Heart left ventricle (tissue), 16 donors: ENCODE measurements around the gene PLN. TPM values are rescaled to one million over a fixed set of nuclear protein-coding genes. Genes with fewer than 3 reads are reported as not detected.
A peak's percentile ranks its signal among the peaks of the same experiment; 100 is the strongest.

Experiments used
- ATAC-seq, 4 donors: fragments of 200-7000 bp; cut with Tn5 transposase; one replicate each; pipeline ENCODE4 v1.9.1; 2020 to 2022; ENCODE audit warnings: moderate library complexity in 4 of 4, mild to moderate bottlenecking in 3 of 4, moderate number of reproducible peaks in 1 of 4
- DNase-seq, 5 donors: peaks; one replicate each; pipeline ENCODE4 v3.0.0-alpha.2; 2020
- H3K27ac ChIP-seq, 12 donors: fragments of 200-600 bp; sonication (generic) in 4 of 12; one replicate each; pipeline versions ENCODE4 v1.5.0 to v1.8.0; 2016 to 2022; ENCODE audit warnings: mild to moderate bottlenecking in 2 of 12
- H3K27me3 ChIP-seq, 9 donors: fragments of 200-600 bp; sonication (generic) in 2 of 9; one replicate each; pipeline versions ENCODE4 v1.5.1 to v1.8.0; 2016 to 2022; ENCODE audit warnings: mild to moderate bottlenecking in 3 of 9
- H3K36me3 ChIP-seq, 9 donors: fragments of 200-600 bp; sonication (generic) in 2 of 9; one replicate each; pipeline versions ENCODE4 v1.5.0 to v1.8.0; 2018 to 2022; ENCODE audit warnings: mild to moderate bottlenecking in 2 of 9
- H3K4me1 ChIP-seq, 12 donors: fragments of 200-600 bp; sonication (generic) in 4 of 12; one replicate each; pipeline versions ENCODE4 v1.5.0 to v1.8.0; 2016 to 2022; ENCODE audit warnings: mild to moderate bottlenecking in 3 of 12
- H3K4me3 ChIP-seq, 12 donors: fragments of 200-600 bp; sonication (generic) in 4 of 12; one replicate each; pipeline versions ENCODE4 v1.5.0 to v1.8.0; 2017 to 2022; ENCODE audit warnings: mild to moderate bottlenecking in 9 of 12, moderate library complexity in 4 of 12
- H3K9me3 ChIP-seq, 12 donors: fragments of 200-600 bp; sonication (generic) in 4 of 12; one replicate each; pipeline versions ENCODE4 v1.5.0 to v1.8.0; 2016 to 2022; ENCODE audit warnings: mild to moderate bottlenecking in 1 of 12
- POLR2A ChIP-seq, 2 donors: fragments of 450-650 bp; IDR thresholded peaks; one replicate each; pipeline ENCODE4 v1.6.1; 2017; ENCODE audit warnings: antibody characterized with exemption in 2 of 2, mild to moderate bottlenecking in 2 of 2, moderate library complexity in 2 of 2
- WGBS, 4 donors: extraction: QIAGEN DNeasy Blood & Tissue Kit in 2 of 4; methylation state at CpG; one replicate each; pipeline versions ENCODE4 v1.1.5 to v1.1.7; 2013 to 2018; 5-methylcytosine and 5-hydroxymethylcytosine counted together
- intact Hi-C, 10 donors: fragments of 100-400 bp; cut with DNase I; formaldehyde crosslinking; loops; one replicate each; pipeline versions ENCODE4 v1.11.1 to v1.14.2; 2022
- polyA plus RNA-seq, 2 donors: library from polyadenylated mRNA; stranded (reverse); fragments of 200-250 nt; gene quantifications; one replicate each; pipeline ENCODE4 v1.2.3, GENCODE V29; 2013
- total RNA-seq, 9 donors: library from RNA; depleted of rRNA in 2 of 9; stranded (reverse); fragments of >200 nt in 2 of 9; fragmentation: NEBNext Ultra II Directional in 3 of 9; extraction: Animal tissue kit (Norgen Biotek cat#: 25700) in 3 of 9; gene quantifications; one replicate each; pipeline versions ENCODE4 v1.1.0 to v1.2.4, GENCODE V29; 2016 to 2023
- TF ChIP-seq, protein P1 (sequence below), 12 donors: fragments of 200-600 bp; sonication (generic) in 4 of 12; IDR thresholded peaks; one replicate each; pipeline versions ENCODE4 v1.5.0 to v1.8.0; 2018 to 2022; ENCODE audit warnings: antibody characterized with exemption in 12 of 12, mild to moderate bottlenecking in 5 of 12
- donor health status: ischemic (EF 13 %, LVEDD 7.1; RV severe dilation, severe dysfunction).
- donor health status: healthy with polysubstance abuse.
- donor health status: DM: no; HTN: yes; CAD: no.
- donor health status: DM: no; HTN: no; CAD: no.
- donor health status: ischemic (EF 25% LVEDD 6.9; RV normal size, moderate dysfunction).
- donor health status: ischemic (EF 25% LVEDD 5.7; RV mildly dilated, moderate dysfunction).
- donor health status: healthy.
- donor health status: DM: yes; HTN: yes; CAD: no.
- donor health status: ischemic (EF 35%, LVEDD 5.7; RV mildly dilated, moderate dysfunction).
- donor health status: nonischemic (EF 11% LVEDD 7.7; RV severe dilation, severe dysfunction).
- donor health status: DM: yes; HTN: yes; CAD: no.
- donor health status: PGD.
- donor health status: ischemic (EF 29% LVEDD 5.4; RV normal size, mild dysfunction).
- donor health status: nonischemic (EF 23%, LVEDD 6.1; RV moderate dilation, normal function).

PLN gene
- total and polyA plus RNA-seq, 11 donors = 974 to 3,015 (median 1,768) TPM

DNA sequence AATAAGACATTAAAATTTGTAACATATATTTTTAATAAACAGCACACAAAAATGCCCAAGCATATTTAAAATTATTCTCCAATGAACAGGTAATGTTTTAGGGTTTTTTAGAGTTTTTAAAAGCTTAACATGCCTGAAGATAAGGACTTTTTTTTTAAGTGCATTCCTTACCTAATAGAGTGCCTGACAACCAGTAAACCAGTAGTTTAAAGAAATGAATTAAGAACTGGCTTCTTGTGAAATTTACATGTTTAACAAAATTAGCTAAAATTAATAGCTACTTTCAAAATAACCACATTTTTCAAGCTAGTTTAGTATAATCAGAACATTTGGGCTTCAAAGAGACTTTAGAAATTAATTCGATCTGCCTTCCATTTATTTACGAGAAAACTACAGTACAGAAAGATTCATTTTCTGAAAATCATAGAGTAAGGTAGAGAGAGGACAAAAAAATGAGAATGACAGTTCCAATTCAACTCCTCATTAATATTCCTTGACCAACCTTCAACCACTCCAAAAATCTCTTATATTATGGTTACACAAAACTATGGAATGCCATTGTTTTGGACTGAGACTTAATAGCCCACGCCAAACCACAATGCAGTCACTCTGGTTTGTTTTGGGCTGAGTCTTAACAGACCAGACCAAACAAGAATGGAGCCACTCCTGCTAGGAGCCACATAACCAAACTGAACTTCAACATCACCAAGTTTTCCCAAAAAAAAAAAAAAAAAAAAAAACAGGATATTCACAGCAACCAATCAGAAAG, 5.7 kb upstream of the PLN start:
- Histone ChIP-seq H3K27me3 (no peaks in the 10 kb centered on the region), H3K36me3 (no peaks in the 10 kb centered on the region), H3K9me3 (no peaks in the 10 kb centered on the region), H3K27ac (peak overlapping the region in 11 of 12 donors; percentile 48 to 87 (median 83)), H3K4me1 (peaks cover 0 to 71% (median 10%) of the 10 kb centered on the region in 12 donors), H3K4me3 (no peak overlapping the region)
- no peak for ATAC-seq
- intact Hi-C loops = no loop called here
- WGBS, 4 donors = 92 to 97% (median 93%) methylated on average over 3 of the region's 3 CpGs
- no peak for DNase-seq
- TF ChIP-seq, protein P1, sequence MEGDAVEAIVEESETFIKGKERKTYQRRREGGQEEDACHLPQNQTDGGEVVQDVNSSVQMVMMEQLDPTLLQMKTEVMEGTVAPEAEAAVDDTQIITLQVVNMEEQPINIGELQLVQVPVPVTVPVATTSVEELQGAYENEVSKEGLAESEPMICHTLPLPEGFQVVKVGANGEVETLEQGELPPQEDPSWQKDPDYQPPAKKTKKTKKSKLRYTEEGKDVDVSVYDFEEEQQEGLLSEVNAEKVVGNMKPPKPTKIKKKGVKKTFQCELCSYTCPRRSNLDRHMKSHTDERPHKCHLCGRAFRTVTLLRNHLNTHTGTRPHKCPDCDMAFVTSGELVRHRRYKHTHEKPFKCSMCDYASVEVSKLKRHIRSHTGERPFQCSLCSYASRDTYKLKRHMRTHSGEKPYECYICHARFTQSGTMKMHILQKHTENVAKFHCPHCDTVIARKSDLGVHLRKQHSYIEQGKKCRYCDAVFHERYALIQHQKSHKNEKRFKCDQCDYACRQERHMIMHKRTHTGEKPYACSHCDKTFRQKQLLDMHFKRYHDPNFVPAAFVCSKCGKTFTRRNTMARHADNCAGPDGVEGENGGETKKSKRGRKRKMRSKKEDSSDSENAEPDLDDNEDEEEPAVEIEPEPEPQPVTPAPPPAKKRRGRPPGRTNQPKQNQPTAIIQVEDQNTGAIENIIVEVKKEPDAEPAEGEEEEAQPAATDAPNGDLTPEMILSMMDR (IDR thresholded peaks at IDR 0.05) = no peak
- no peak for TF ChIP-seq POLR2A (IDR thresholded peaks at IDR 0.05)

DNA sequence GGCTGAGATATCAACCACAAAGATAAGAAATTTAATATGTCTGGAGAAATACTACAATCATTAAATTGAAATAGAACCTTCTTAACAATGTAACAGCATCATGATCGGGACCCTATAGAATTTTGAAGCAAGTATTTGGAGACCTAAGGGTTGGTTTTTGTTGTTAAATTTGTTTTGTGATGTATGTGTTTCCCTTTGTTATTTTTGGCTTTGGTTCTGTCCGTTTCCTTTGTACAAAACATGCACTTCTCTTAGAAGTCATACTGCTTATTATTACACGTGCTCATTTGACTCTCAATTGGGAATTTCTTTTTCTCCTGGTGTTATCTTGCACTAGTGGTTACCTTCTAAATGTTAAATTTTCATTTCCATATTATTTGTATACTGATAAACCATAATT, 4.0 kb upstream of the PLN start:
- Histone ChIP-seq H3K4me1 (peaks cover 0 to 58% (median 9%) of the 10 kb centered on the region in 12 donors), H3K4me3 (peak overlapping the region in 8 of 12 donors; percentile 4 to 28 (median 16))

DNA sequence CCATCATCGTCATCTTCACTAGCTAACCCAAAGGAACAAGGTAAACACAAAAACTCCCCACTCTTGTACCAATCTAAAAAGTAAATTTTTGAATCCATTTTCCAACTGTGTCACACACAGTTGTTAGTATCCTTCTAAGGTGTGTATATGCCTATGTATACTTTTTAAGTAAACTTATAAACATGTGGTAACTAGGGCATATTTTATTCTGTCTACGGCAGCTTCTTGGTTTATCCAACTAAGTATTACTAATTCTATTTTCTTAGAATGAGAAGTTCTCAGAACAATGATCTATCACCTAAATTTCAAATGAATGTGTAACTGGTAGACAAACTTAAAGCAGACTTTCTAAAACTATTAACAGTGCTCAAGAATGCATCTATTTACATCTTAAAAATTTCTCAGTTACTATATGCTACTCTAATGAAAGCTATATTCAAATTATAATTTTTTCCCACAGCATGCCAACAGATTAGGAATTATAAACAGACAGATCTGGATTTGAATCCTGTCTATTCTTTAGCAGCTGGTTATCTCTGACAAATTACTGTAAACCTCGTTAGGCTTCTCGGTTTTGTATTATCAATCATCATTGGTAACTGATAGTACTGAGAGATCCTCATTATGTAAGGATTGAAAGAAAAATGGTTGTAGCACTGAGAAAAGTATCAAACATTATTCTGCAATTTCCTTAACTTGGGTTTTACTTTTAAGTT, 1.8 kb upstream of the PLN start:
- no peak for DNase-seq
- no peak for TF ChIP-seq POLR2A (IDR thresholded peaks at IDR 0.05)
- TF ChIP-seq, protein P1 (IDR thresholded peaks at IDR 0.05) = no peak
- Histone ChIP-seq H3K4me1 (peaks cover 0 to 48% (median 5%) of the 10 kb centered on the region in 12 donors), H3K27me3 (no peaks in the 10 kb centered on the region), H3K36me3 (peaks cover 0 to 13% (median 0%) of the 10 kb centered on the region in 9 donors), H3K27ac (peak overlapping the region; percentile 34 to 87 (median 82)), H3K9me3 (no peaks in the 10 kb centered on the region), H3K4me3 (peak overlapping the region in 11 of 12 donors; percentile 2 to 64 (median 55))
- intact Hi-C loops = loop anchor here in 4 of 10 donors (5.0 kb wide), 2 partner anchors 34 to 174 kb away; no protein-coding TSS in a partner anchor
- ATAC-seq = no peak
- WGBS, 4 donors = 47 to 57% (median 50%) methylated on average over 4 of the region's 4 CpGs

More for the DNA sequence above, 4.0 kb upstream of the PLN start:
- ATAC-seq = no peak
- intact Hi-C loops = no loop called here
- Histone ChIP-seq H3K27ac (peak overlapping the region; percentile 11 to 87 (median 82)), H3K36me3 (no peaks in the 10 kb centered on the region), H3K27me3 (no peaks in the 10 kb centered on the region), H3K9me3 (no peaks in the 10 kb centered on the region)
- 21 to 32% (median 31%) methylated on average over 3 of the region's 3 CpGs for WGBS, 4 donors
- no peak for DNase-seq
- TF ChIP-seq POLR2A (IDR thresholded peaks at IDR 0.05) = no peak
- TF ChIP-seq, protein P1 (IDR thresholded peaks at IDR 0.05) = no peak

DNA sequence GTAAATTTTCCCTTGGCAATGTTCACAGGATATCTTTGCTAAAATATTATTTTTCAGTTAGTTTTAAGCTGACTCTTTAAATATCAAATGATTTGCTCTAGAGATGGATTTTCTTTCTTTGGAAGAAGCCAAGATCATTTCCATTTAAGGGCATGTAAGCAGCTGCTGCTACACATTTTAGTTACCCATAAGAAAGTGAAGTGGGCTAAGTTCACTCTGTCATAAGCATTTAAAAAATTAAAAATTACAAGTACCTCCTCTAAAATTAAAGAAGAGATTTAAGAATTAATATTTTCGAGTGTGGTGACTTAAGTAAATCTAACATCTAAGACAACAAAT, 1.2 kb upstream of the PLN start:
- peak overlapping the region in 11 of 12 donors; percentile 5 to 64 (median 55) for H3K4me3 ChIP-seq
- no peak for TF ChIP-seq POLR2A (IDR thresholded peaks at IDR 0.05)
- TF ChIP-seq, protein P1 (IDR thresholded peaks at IDR 0.05) = no peak
- H3K27ac ChIP-seq = peak overlapping the region; percentile 34 to 87 (median 82)
- H3K9me3 ChIP-seq = no peaks in the 10 kb centered on the region
- no peak for DNase-seq
- no peaks in the 10 kb centered on the region for H3K27me3 ChIP-seq
- H3K36me3 ChIP-seq = peaks cover 0 to 18% (median 0%) of the 10 kb centered on the region in 9 donors
- ATAC-seq = no peak
- 30 to 52% (median 41%) methylated on average over 1 of the region's 1 CpG for WGBS, 4 donors
- peaks cover 0 to 48% (median 6%) of the 10 kb centered on the region in 12 donors for H3K4me1 ChIP-seq
- intact Hi-C loops = loop anchor here in 4 of 10 donors (5.0 kb wide), 2 partner anchors 35 to 175 kb away; no protein-coding TSS in a partner anchor
